OCI-LY1 (cell line): ENCODE results near the gene MAPKAPK3.

Experiments
- H2AFZ ChIP-seq: fragments of 200-600 bp; sonication (generic), shearing (Covaris generic); 2 replicates; pipeline ENCODE4 v1.6.0; 2014; ENCODE audit warnings: antibody characterized with exemption, mild to moderate bottlenecking, low read length
- H3F3A ChIP-seq: fragments of 200-600 bp; sonication (generic), shearing (Covaris generic); 2 replicates; pipeline ENCODE4 v1.6.0; 2014; ENCODE audit warnings: mild to moderate bottlenecking, antibody characterized with exemption, low read length, moderate library complexity; ENCODE audit not compliant: insufficient read depth
- H3K27ac ChIP-seq: fragments of 200-600 bp; sonication (generic); 2 replicates; pipeline ENCODE4 v1.5.1; 2014; ENCODE audit warnings: low read length, mixed run types, mild to moderate bottlenecking, low read depth; ENCODE audit not compliant: poor library complexity, severe bottlenecking
- H3K27me3 ChIP-seq: fragments of 200-600 bp; sonication (generic); 2 replicates; pipeline ENCODE4 v1.6.0; 2014; ENCODE audit warnings: antibody characterized with exemption, mild to moderate bottlenecking, low read length, moderate library complexity; ENCODE audit not compliant: insufficient read depth
- H3K36me3 ChIP-seq: fragments of 200-600 bp; sonication (generic); 2 replicates; pipeline ENCODE4 v1.6.1; 2014; ENCODE audit warnings: mild to moderate bottlenecking, antibody characterized with exemption, low read length, moderate library complexity, mixed read lengths; ENCODE audit not compliant: insufficient read depth
- H3K4me1 ChIP-seq: fragments of 200-600 bp; sonication (generic); 2 replicates; pipeline ENCODE4 v1.5.1; 2014; ENCODE audit warnings: mild to moderate bottlenecking, low read length, moderate library complexity; ENCODE audit not compliant: insufficient read depth, severe bottlenecking
- H3K4me2 ChIP-seq: fragments of 200-600 bp; sonication (generic), shearing (Covaris generic); 2 replicates; pipeline ENCODE4 v1.6.1; 2014; ENCODE audit warnings: low read length
- H3K4me3 ChIP-seq: fragments of 200-600 bp; sonication (generic); 2 replicates; pipeline ENCODE4 v1.5.1; 2014; ENCODE audit warnings: low read length, low read depth, mild to moderate bottlenecking, mixed read lengths; ENCODE audit not compliant: poor library complexity, severe bottlenecking
- H3K79me2 ChIP-seq: fragments of 200-600 bp; shearing (Covaris generic); 2 replicates; pipeline ENCODE4 v1.6.1; 2016; ENCODE audit warnings: mixed run types, low read length, mixed read lengths; ENCODE audit not compliant: insufficient read depth
- H3K9ac ChIP-seq: fragments of 200-600 bp; sonication (generic), shearing (Covaris generic); 2 replicates; pipeline ENCODE4 v1.6.1; 2014; ENCODE audit warnings: mild to moderate bottlenecking, low read length, mixed read lengths
- H3K9me2 ChIP-seq: fragments of 200-600 bp; sonication (generic), shearing (Covaris generic); 2 replicates; pipeline ENCODE4 v1.6.1; 2014; ENCODE audit warnings: low read depth, mild to moderate bottlenecking, low read length, mixed read lengths
- H3K9me3 ChIP-seq: fragments of 200-600 bp; shearing (Covaris generic); 2 replicates; pipeline ENCODE4 v1.6.1; 2014; ENCODE audit warnings: low read length, mixed read lengths
- H4K20me1 ChIP-seq: fragments of 200-600 bp; sonication (generic), shearing (Covaris generic); 2 replicates; pipeline ENCODE4 v1.6.0; 2016; ENCODE audit warnings: mild to moderate bottlenecking, low read length; ENCODE audit not compliant: insufficient read depth
- EZH2 ChIP-seq: fragments of 200-600 bp; sonication (generic), shearing (Covaris generic); IDR thresholded peaks from 2 replicates; pipeline ENCODE4 v1.8.0; 2017; ENCODE audit warnings: borderline replicate concordance, mixed run types, mild to moderate bottlenecking, antibody characterized with exemption, low read length, moderate library complexity, mixed read lengths
- TF ChIP-seq, protein P1 (sequence below): fragments of 200-600 bp; sonication (generic), shearing (Covaris generic); IDR thresholded peaks from 2 replicates; pipeline ENCODE4 v1.5.1; 2017; ENCODE audit warnings: mild to moderate bottlenecking, antibody characterized with exemption, low read length, moderate library complexity, mixed read lengths

MAPKAPK3 gene

DNA sequence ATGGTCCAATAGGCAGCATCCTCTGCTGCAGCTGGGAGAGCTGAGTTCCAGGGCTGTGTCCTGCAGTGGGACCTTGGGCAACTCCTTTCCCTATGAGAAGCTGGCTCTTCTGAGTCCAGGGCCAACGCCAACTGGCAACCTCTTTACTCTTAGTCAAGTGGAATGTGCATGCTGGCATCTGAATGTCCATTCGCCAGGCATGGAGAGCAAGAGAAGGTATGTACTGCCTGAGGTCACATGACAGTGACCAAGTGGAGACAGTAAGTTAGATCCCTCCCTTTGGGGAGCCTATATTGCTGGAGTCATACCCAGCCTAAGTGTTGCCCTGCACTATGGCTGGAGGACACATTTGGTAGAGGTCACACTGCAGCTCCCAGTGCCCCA, 35.5 kb upstream of the MAPKAPK3 start:
- H3K9ac ChIP-seq: no peak overlapping the region
- no peak overlapping the region for H3K4me3 ChIP-seq
- no peaks in the 10 kb centered on the region for H3F3A ChIP-seq
- H3K4me1 ChIP-seq: no peaks in the 10 kb centered on the region
- no peak overlapping the region for H3K27ac ChIP-seq
- H3K9me3 ChIP-seq: no peaks in the 10 kb centered on the region
- no peaks in the 10 kb centered on the region for H3K9me2 ChIP-seq
- no peaks in the 10 kb centered on the region for H3K27me3 ChIP-seq
- H3K4me2 ChIP-seq: no peak overlapping the region
- no peak overlapping the region for H2AFZ ChIP-seq
- TF ChIP-seq, protein P1, sequence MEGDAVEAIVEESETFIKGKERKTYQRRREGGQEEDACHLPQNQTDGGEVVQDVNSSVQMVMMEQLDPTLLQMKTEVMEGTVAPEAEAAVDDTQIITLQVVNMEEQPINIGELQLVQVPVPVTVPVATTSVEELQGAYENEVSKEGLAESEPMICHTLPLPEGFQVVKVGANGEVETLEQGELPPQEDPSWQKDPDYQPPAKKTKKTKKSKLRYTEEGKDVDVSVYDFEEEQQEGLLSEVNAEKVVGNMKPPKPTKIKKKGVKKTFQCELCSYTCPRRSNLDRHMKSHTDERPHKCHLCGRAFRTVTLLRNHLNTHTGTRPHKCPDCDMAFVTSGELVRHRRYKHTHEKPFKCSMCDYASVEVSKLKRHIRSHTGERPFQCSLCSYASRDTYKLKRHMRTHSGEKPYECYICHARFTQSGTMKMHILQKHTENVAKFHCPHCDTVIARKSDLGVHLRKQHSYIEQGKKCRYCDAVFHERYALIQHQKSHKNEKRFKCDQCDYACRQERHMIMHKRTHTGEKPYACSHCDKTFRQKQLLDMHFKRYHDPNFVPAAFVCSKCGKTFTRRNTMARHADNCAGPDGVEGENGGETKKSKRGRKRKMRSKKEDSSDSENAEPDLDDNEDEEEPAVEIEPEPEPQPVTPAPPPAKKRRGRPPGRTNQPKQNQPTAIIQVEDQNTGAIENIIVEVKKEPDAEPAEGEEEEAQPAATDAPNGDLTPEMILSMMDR: no peak
- no peak for TF ChIP-seq EZH2
- H3K36me3 ChIP-seq: no peaks in the 10 kb centered on the region
- H3K79me2 ChIP-seq: no peaks in the 10 kb centered on the region
- no peaks in the 10 kb centered on the region for H4K20me1 ChIP-seq

DNA sequence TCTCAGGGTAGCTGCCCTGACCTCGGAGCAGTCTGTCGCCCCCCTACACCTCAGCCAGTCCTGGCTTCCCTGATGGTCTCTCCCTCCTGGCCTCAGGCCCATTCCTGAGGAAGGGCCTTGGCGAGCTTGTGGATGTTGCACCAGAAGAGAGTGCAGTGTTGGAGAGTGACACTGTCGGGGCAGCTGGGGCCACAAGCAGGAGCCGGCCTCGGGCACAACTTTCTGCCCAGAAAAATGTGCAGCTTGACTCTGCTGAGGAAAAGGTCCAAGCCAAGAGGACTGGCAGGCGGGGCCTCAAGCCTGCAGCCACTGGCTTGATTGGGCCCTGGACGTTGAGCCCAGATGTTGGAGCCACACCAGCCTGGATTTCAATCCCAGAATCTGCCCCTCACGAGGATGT, 34.9 kb upstream of the MAPKAPK3 start:
- Histone ChIP-seq H3K9ac (no peak overlapping the region), H3K4me3 (no peak overlapping the region), H2AFZ (no peak overlapping the region), H3K27ac (no peak overlapping the region), H3K79me2 (no peaks in the 10 kb centered on the region), H3K4me2 (no peak overlapping the region), H3K27me3 (no peaks in the 10 kb centered on the region), H3K9me2 (no peaks in the 10 kb centered on the region), H4K20me1 (no peaks in the 10 kb centered on the region), H3K4me1 (no peaks in the 10 kb centered on the region), H3K36me3 (no peaks in the 10 kb centered on the region), H3F3A (no peaks in the 10 kb centered on the region), H3K9me3 (no peaks in the 10 kb centered on the region)
- no peak for TF ChIP-seq EZH2
- TF ChIP-seq, protein P1: no peak

DNA sequence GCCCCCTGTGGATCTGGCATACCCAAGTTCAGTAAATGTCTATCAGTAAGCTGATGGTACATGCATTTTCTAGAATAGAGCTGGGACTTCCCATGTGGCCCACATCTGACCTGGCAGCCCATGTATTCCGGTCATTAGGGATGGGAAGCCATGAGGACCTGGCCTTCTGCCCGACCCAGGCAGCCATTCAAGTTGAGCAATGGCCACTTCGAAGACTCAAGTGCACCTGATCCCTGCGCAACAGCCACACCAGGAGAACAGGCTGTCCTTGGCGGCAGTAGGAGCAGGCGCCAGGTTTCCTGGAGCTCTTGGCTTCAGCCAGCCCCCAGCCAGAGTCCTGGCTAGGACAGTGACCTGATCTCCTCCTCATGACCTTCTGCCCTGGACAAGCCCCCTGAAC, 33.1 kb upstream of the MAPKAPK3 start:
- no peak overlapping the region for H3K27ac ChIP-seq

More for the DNA sequence above, 33.1 kb upstream of the MAPKAPK3 start:
- H3K9me3 ChIP-seq: no peaks in the 10 kb centered on the region
- no peaks in the 10 kb centered on the region for H3F3A ChIP-seq
- H3K79me2 ChIP-seq: no peaks in the 10 kb centered on the region
- H3K4me3 ChIP-seq: no peak overlapping the region
- H3K9ac ChIP-seq: no peak overlapping the region
- no peaks in the 10 kb centered on the region for H3K9me2 ChIP-seq
- H2AFZ ChIP-seq: no peak overlapping the region
- no peaks in the 10 kb centered on the region for H3K27me3 ChIP-seq
- no peaks in the 10 kb centered on the region for H3K4me1 ChIP-seq
- no peaks in the 10 kb centered on the region for H3K36me3 ChIP-seq
- TF ChIP-seq EZH2: no peak
- TF ChIP-seq, protein P1: no peak
- no peaks in the 10 kb centered on the region for H4K20me1 ChIP-seq
- H3K4me2 ChIP-seq: no peak overlapping the region
